GM18519 (cell line): Measurements from ENCODE around the gene ZNF503.
A peak's percentile ranks its signal among the peaks of the same experiment; 100 is the strongest.
"Not testable (repeated sequence)": the region's sequence is repeated elsewhere in the genome, so short reads cannot be mapped to it uniquely, and the experiment has no call there.

Experiments
- ATAC-seq: cut with Tn5 transposase; IDR thresholded peaks from one replicate; pipeline ENCODE4 v1.9.1; 2021; ENCODE audit warnings: mild to moderate bottlenecking, moderate library complexity; ENCODE audit not compliant: unreplicated experiment, low FRiP score

ZNF503 gene

DNA sequence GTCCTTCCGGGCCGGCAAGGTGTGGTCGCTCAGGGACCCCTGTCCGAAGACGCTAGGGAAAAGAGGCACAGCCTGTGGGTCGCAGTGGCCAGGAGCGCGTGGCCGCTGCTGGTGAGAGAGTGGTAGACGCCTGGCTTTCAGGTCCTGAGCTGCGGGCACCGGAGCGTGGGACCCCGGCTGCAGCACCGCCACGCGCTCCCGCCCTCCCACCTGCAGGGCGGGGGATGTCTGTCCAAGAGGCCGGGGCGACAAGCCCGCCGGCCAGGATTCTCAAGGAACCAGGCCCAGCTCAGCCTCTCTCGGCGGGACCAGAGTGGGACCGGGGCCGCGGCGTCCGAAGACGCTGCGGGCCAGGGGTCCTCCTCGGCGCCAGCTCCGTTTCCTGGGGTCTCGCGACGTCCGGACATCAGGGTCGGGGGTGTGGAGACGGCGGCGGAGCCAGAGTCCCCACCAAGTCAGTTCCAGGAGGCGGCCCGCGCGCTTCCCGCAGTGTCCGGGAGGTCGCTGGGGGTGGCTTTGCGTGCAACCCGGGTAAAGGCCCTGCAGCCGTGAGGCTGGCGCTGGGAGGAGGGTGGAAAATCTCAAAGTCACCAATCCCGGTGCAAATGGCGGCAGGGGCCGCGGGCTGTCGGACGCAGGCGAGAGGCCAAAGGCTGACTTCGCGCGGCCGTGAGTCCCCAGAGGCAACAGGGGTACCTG, 5.5 kb downstream of the ZNF503 start:
- no peak for ATAC-seq

DNA sequence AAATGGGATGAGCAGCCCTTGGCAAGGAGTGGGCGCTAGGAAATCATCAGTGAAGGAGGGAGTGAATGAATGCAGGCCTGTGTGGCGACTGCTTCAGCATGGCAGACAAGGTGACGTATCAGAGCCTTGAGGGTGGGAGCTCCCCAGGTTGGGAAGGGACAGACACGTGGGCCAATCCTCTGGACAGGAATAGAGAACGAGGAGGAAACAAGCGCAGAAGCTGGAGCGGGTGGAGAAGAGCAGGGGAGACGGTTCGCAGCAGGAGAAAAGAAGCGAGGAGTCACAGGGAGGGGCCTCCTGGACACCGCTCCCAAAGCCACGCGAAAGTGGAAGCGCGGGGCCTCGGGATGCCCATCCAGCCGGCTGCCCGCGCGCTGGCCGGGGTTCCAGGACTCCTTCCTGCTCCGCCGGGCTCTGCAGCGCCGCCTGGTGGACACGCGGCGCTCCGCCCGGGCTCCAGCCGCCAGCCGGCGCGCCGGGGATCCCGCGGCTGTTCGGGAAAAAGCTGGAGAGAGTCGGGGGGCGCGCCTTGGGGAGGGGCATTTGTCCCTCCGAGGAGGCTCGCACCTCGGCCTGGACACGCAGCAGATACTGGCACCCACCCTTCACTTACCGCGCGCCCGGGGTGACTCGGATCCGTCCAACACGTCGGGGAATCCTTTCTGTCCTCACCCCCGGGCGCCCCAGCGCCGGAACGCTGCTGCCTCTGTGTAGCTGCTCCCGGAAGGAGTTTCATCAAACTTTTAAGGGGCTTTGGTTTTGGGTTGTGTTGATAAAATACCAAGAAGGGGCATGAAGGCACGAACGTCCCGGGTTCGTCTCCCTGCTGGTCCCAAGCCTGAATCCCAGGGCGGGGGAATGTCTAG, 6.3 kb downstream of the ZNF503 start:
- ATAC-seq, result no peak

DNA sequence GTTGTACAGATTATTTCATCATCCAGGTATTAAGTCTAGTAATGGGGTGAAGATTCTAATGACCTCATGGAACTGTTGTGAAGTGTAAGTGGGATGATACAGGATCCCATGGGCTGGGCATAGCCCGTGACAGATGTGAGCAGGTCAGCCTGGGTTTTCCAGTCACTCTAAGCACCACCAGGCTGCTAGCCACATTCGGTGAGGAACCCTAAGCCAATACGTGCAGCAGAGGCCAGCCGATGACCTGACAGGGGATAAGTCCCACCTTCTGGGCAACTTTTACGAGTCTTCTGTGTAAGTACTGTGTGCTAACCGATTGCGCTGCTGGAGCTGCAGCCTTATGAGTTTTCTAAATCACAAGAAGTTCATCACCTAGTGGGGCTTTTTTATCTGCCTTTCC, 7.3 kb downstream of the ZNF503 start:
- no peak for ATAC-seq

DNA sequence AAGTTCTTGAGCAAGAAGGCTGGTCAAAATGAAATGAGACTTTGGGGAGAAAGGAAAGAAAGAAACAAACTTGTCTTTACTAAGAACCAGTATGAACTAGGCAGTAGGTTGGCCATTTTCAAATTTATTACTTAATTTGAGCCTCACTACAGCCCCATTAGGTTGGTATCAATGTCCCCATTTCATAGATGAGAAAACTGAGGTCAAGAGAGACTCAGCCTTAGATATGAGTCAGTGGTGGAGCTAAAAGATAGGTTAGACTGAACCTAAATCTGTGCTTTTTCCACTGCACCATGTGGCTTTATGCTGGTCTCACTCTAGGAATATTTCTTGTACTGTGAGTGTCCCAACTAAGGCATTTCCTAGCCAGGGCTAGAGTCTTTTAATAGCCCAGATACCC, 8.8 kb downstream of the ZNF503 start:
- no peak for ATAC-seq

GRCh38 chr10:75392271-75392670, 9.3 kb downstream of the ZNF503 start:
- ATAC-seq, result no peak

DNA sequence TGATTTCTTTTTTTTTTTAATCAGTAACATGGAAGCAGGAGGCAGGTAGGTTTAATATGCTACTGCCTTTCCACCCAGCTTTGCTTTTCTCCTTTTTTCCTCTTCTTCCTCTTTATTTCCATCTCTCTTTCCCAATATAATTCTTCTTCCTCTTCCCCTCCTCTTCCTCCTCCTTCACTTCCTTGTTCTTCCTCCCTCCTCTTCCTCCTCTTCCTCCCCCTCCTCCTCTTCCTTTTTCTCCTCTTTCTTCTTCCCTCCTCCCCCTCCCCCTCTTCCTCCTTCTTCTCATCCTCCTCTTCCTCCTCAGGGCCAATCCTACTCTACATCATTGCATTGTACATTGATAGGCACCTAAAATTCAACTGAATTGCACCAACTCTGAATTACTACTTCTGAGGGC, 11.4 kb downstream of the ZNF503 start:
- no peak for ATAC-seq

GRCh38 chr10:75388082-75388481, 13.5 kb downstream of the ZNF503 start:
- ATAC-seq, result no peak

- no peak for ATAC-seq
Measured at GRCh38 chr10:75386128-75386527, 15.4 kb downstream of the ZNF503 start.

DNA sequence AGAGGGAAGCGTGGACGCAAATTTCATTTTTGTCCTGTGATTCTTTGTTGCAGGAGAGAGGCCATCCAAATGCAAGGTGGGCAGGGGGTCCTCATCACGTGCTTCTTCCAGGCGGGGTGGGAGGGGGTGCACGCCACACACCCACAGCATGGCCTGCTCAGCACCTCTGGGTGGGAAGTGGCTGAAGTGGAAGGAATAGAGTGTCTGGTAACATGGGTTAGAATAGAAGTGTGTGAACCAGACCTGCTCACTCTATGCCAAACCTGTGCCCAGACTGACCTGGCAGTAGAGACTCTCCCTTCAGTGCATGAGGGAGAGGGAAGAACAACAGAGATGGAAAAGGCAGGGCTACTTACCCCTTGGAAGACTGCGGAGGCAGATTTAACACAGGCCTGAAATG, 21.7 kb downstream of the ZNF503 start:
- no peak for ATAC-seq

DNA sequence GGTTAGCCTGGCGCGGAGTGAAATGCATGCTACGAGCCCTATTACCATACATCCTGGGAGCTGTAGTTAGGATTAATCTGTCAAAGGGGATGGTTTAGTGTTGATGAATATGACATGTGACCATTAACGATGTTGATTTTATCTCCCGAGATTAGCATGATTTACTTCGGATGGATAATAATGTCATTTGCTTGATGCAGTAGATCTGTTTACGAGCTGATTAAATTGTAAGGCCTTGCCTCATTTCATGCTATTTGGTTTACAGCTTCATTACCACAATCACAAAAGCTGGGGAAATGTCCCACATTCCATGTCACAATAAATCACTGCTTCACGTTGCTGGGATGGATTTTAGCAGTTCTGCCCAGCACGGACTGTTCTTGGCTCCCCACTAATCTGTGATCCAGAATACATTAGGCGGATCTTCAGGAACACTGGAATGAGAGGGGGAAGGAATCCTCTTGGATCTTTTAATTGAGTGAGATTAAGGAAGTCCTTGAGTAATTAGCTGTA, 22.3 kb downstream of the ZNF503 start:
- ATAC-seq, result no peak

DNA sequence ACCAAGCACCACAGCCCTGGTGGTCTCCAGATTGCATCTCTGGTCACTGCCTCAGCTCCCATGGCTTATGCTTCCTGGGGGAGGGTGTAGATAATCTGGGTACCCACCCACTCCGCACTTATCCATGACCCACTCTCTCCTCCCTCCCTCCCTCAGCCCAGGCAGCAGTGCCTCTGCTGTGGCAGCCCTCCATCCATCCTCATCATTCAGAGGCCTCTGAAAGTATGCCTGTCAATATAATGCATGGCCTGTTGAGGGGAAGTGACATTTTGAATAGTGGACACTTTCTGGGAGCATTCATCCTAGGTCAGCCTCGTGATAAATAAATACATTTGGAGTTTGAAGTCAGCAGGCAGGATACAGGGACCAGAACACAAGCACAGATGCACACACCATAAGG, 23.2 kb downstream of the ZNF503 start:
- no peak for ATAC-seq

DNA sequence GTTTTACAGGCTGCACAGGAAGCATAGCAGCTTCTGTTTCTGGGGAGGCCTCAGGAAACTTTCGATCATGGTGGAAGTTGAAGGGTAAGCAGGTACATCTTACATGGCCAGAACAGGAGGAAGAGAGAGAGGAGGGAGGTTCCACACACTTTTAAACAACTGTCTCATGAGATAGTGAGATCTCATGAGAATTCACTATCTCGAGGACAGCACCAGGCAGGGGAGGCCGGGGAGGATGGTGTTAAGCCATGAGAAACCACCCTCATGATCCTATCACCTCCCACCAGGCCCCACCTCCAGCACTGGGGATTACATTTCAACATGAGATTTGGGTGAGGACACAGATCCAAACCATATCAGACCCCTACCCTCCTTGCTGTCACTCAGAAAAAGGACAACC, 23.7 kb downstream of the ZNF503 start:
- ATAC-seq, result no peak

DNA sequence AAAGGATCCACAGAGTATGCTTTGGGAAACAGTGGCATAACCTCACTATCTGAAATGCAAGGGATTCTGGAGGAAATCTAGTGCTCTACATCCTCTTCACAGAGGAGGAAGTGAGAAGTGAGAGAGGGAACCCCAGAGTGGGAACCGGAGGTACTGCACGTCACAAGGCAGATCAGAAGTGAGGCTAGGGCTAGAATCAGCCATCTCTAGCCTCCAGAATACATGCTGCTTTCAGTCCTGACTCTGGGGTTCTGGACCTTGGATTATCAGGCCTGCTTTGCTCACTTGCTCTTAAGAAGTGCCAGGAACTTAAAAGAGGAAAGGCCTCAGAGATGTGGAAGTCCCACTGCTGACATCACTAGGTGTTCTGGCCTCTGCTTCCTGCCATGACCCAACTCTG, 25.7 kb downstream of the ZNF503 start:
- peak; percentile 99 for ATAC-seq

DNA sequence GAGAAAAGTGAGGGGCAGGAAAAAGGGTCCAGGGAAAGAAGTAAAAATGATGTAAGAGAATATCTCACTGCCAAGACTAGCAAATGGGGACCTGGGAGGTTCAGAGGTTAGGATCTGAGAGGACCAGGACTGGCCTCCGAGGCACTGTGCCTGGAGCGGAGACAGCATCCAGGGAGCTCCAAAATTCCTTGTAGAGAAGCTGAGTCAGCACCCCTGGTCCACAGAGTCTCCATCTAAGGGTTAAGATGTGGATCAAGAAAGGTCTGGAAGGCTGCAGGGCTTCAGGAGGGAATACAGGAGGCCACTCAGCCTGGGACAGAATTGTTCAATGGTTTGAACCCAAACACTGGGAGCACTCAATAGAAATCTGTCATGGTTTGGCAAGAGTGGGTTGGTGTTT, 30.6 kb downstream of the ZNF503 start:
- no peak for ATAC-seq

- not testable (repeated sequence) for ATAC-seq
Measured at GRCh38 chr10:75369838-75370237, 31.7 kb downstream of the ZNF503 start.

- no peak for ATAC-seq
Measured at GRCh38 chr10:75367901-75368300, 33.7 kb downstream of the ZNF503 start.

- no peak for ATAC-seq
Measured at GRCh38 chr10:75367021-75367487, 34.5 kb downstream of the ZNF503 start.

DNA sequence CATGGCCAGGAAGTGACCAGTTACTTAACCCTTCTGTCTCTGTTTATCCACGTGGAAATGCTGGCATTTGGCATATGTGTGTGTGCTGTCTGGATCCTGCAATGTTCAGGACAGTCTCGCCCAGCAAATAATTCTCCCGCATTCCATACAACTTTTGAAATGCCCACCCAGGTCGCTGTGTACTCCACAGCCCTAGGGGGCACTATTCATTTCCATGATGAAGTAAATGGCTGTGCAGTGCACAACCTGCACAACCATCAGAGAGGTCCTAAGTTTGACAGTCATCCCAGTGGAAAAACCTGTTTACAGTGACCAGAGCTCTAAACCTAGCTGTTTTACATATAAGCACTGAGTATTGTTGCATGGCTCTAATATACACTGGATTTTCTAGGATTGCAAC, 38.1 kb downstream of the ZNF503 start:
- ATAC-seq, result no peak

GRCh38 chr10:75359876-75360275, 41.7 kb downstream of the ZNF503 start:
- not testable (repeated sequence) for ATAC-seq

DNA sequence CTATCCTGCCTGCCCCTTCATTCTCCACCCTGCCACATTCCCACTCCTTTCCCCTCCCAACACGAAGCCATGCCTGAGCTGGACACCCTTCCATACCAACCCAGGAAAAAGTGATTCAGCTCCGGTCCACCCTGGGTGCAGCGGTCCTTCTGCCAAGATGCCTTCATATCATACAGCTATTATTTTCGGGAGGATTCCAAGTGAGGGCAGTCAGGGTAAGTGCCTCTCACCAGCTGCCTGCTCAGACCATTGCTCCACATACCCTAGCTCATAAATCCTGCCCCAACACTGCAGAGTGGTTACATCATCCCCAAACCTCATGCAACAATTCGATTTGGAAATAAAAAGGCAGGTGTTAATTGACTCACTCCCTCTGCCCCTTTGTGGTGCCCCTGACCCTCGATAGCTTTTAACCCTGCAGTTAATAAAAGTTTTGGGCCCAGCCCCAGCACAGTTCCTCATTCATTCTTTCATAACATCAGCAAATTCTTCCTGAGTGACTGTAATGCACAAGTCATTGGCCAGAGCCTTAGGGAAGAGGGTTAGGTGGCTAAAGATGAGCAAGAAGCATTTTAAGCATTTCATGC, 42.6 kb downstream of the ZNF503 start:
- no peak for ATAC-seq

DNA sequence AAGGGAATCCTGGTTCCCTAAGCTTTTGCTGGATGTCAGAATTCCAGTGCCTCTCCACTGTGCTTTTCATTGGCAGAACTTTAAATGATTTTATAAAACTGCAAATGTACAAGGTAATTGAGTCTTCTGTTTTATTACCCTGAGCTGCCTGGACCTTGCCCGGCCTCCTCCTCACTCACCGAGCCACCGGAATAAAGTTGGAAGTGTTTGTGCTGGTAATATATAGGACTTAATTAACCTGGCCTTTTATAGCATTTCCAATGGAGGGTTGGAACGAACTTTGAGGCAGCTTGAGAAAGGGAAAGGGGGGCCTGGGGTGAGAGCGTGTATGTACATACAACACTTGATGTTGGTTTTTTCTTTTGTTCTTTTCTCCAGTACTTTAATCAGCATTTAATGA, 43.4 kb downstream of the ZNF503 start:
- ATAC-seq, result no peak
